ENCODE data around the gene TMEM135.

TMEM135 gene

DNA sequence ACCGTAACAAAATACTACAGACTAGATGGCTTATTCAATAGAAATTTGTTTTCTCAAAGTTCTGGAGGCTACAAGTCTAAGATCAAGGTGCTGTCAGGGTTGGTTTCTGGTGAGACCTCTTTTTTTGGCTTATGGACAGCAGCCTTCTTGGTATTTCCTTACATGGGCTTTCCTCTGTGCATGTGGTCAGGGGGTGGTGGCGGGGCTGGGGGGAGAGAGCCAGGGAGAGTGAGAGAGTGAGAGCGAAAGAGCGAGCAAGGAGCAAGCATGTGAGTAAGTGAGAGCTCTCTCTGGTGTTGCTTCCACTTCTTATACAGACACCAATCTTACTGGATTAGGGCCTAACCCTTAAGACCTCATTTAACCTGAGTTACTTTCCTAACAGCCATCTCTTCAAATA lies 181.5 kb downstream of the TMEM135 start:
- no peak for TF ChIP-seq RAD21 (IDR thresholded peaks at IDR 0.05; ENCODE audit: low read depth)

- TF ChIP-seq CREB1 (IDR thresholded peaks at IDR 0.05; ENCODE audit: low read depth) (no peak), CEBPB (IDR thresholded peaks at IDR 0.05) (no peak), TCF12 (IDR thresholded peaks at IDR 0.05; ENCODE audit: low read depth) (no peak), EP300 (IDR thresholded peaks at IDR 0.05; ENCODE audit: borderline replicate concordance) (no peak), NFIC (IDR thresholded peaks at IDR 0.05) (no peak), TAF1 (IDR thresholded peaks at IDR 0.05; ENCODE audit: low read depth) (no peak), YY1 (IDR thresholded peaks at IDR 0.05; ENCODE audit: low read depth) (no peak), EGR1 (IDR thresholded peaks at IDR 0.05) (no peak), TEAD4 (IDR thresholded peaks at IDR 0.05) (no peak), RAD21 (IDR thresholded peaks at IDR 0.05; ENCODE audit: low read depth) (no peak)
- TF ChIP-seq, protein P1, sequence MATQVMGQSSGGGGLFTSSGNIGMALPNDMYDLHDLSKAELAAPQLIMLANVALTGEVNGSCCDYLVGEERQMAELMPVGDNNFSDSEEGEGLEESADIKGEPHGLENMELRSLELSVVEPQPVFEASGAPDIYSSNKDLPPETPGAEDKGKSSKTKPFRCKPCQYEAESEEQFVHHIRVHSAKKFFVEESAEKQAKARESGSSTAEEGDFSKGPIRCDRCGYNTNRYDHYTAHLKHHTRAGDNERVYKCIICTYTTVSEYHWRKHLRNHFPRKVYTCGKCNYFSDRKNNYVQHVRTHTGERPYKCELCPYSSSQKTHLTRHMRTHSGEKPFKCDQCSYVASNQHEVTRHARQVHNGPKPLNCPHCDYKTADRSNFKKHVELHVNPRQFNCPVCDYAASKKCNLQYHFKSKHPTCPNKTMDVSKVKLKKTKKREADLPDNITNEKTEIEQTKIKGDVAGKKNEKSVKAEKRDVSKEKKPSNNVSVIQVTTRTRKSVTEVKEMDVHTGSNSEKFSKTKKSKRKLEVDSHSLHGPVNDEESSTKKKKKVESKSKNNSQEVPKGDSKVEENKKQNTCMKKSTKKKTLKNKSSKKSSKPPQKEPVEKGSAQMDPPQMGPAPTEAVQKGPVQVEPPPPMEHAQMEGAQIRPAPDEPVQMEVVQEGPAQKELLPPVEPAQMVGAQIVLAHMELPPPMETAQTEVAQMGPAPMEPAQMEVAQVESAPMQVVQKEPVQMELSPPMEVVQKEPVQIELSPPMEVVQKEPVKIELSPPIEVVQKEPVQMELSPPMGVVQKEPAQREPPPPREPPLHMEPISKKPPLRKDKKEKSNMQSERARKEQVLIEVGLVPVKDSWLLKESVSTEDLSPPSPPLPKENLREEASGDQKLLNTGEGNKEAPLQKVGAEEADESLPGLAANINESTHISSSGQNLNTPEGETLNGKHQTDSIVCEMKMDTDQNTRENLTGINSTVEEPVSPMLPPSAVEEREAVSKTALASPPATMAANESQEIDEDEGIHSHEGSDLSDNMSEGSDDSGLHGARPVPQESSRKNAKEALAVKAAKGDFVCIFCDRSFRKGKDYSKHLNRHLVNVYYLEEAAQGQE (IDR thresholded peaks at IDR 0.05; ENCODE audit: low read depth), result no peak
- TF ChIP-seq, protein P2, sequence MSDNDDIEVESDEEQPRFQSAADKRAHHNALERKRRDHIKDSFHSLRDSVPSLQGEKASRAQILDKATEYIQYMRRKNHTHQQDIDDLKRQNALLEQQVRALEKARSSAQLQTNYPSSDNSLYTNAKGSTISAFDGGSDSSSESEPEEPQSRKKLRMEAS (IDR thresholded peaks at IDR 0.05), result no peak
Observed at GRCh38 chr11:87223816-87224215, 186.1 kb downstream of the TMEM135 start.

DNA sequence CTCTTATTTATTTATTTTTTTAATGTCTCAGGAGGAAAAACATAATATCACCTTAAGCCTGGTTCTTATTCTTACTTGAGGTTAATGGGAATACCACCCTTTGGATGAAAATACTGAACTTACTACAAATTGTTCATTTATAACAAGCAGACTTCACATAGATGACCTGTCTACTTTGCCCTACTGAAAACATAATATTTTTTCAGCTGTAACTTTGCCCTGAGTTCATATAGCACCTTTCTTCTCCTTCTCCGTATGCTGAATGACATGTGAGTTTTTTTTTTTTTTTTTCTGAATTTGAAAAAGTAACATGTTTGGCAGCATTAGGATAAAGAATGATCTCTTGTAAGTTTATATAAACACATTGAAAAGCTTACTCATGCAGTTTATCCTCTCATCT lies 186.8 kb downstream of the TMEM135 start:
- TF ChIP-seq TEAD4 (IDR thresholded peaks at IDR 0.05) (no peak), ZBTB7A (IDR thresholded peaks at IDR 0.05; ENCODE audit: low read depth) (no peak), EP300 (IDR thresholded peaks at IDR 0.05; ENCODE audit: borderline replicate concordance) (no peak), CEBPB (IDR thresholded peaks at IDR 0.05) (no peak), RAD21 (IDR thresholded peaks at IDR 0.05; ENCODE audit: low read depth) (no peak), TCF12 (IDR thresholded peaks at IDR 0.05; ENCODE audit: low read depth) (no peak), EGR1 (IDR thresholded peaks at IDR 0.05) (no peak), YY1 (IDR thresholded peaks at IDR 0.05; ENCODE audit: low read depth) (no peak), CREB1 (IDR thresholded peaks at IDR 0.05; ENCODE audit: low read depth) (no peak), NFIC (IDR thresholded peaks at IDR 0.05) (no peak), USF1 (IDR thresholded peaks at IDR 0.05) (no peak), TAF1 (IDR thresholded peaks at IDR 0.05; ENCODE audit: low read depth) (no peak), FOXM1 (IDR thresholded peaks at IDR 0.05; ENCODE audit: borderline replicate concordance, low read depth) (no peak)
- TF ChIP-seq, protein P1 (IDR thresholded peaks at IDR 0.05; ENCODE audit: low read depth), result no peak
- TF ChIP-seq, protein P2 (IDR thresholded peaks at IDR 0.05), result no peak

- TF ChIP-seq EGR1 (IDR thresholded peaks at IDR 0.05) (no peak), NFIC (IDR thresholded peaks at IDR 0.05) (no peak), FOXM1 (IDR thresholded peaks at IDR 0.05; ENCODE audit: borderline replicate concordance, low read depth) (no peak), ZBTB7A (IDR thresholded peaks at IDR 0.05; ENCODE audit: low read depth) (no peak), USF1 (IDR thresholded peaks at IDR 0.05) (no peak), EP300 (IDR thresholded peaks at IDR 0.05; ENCODE audit: borderline replicate concordance) (no peak), CREB1 (IDR thresholded peaks at IDR 0.05; ENCODE audit: low read depth) (no peak), TEAD4 (IDR thresholded peaks at IDR 0.05) (no peak)
- TF ChIP-seq, protein P1 (IDR thresholded peaks at IDR 0.05; ENCODE audit: low read depth), result no peak
Observed at GRCh38 chr11:87228820-87229219, 191.1 kb downstream of the TMEM135 start.

DNA sequence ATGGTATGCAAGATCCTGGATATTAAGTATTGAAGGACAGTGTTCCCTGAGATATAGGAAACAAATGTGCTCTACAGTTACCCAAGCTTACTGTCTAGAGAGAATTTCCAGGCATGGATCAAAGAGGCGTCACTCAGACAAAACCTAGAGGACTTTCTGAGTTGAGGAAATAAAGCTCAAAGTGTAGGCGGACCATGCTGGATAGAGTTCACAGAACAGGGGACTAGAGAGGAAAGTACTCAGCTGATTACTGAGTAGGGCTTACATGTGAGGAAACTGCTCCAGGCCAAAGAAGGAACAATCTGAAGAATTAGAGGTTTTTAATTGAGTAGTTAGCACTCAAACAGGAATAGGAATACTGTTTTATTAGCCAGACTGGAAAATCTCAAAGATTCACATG lies 193.3 kb downstream of the TMEM135 start:
- TF ChIP-seq TCF12 (IDR thresholded peaks at IDR 0.05; ENCODE audit: low read depth), result no peak
- TF ChIP-seq EGR1 (IDR thresholded peaks at IDR 0.05), result no peak
- TF ChIP-seq YY1 (IDR thresholded peaks at IDR 0.05; ENCODE audit: low read depth), result no peak
- no peak for TF ChIP-seq CEBPB (IDR thresholded peaks at IDR 0.05)
- no peak for TF ChIP-seq CREB1 (IDR thresholded peaks at IDR 0.05; ENCODE audit: low read depth)
- TF ChIP-seq EP300 (IDR thresholded peaks at IDR 0.05; ENCODE audit: borderline replicate concordance), result no peak
- TF ChIP-seq TAF1 (IDR thresholded peaks at IDR 0.05; ENCODE audit: low read depth), result no peak
- TF ChIP-seq TEAD4 (IDR thresholded peaks at IDR 0.05), result no peak
- no peak for TF ChIP-seq ZBTB7A (IDR thresholded peaks at IDR 0.05; ENCODE audit: low read depth)
- TF ChIP-seq NFIC (IDR thresholded peaks at IDR 0.05), result no peak
- no peak for TF ChIP-seq FOXM1 (IDR thresholded peaks at IDR 0.05; ENCODE audit: borderline replicate concordance, low read depth)
- TF ChIP-seq, protein P2 (IDR thresholded peaks at IDR 0.05), result no peak
- TF ChIP-seq, protein P1 (IDR thresholded peaks at IDR 0.05; ENCODE audit: low read depth), result no peak
- no peak for TF ChIP-seq USF1 (IDR thresholded peaks at IDR 0.05)
- no peak for TF ChIP-seq RAD21 (IDR thresholded peaks at IDR 0.05; ENCODE audit: low read depth)
